A549 (cell line): Measurements from ENCODE around the gene ABCB11. TPM values are rescaled to one million over a fixed set of nuclear protein-coding genes. Genes with fewer than 3 reads are reported as not detected.

ENCODE experiments used
- ATAC-seq, 2 experiments: fragments of 200-7000 bp in 1 of 2; fragments of >200 bp in 1 of 2; cut with Nextera tagmentation in 1 of 2; cut with Tn5 transposase in 1 of 2; 3 replicates each; pipeline versions ENCODE4 v1.8.0 to v1.9.1; 2018 to 2020; ENCODE audit warnings: mild to moderate bottlenecking in 1 of 2, moderate library complexity in 1 of 2
- CTCF ChIA-PET: fragments of 300-600 bp; sonication (Branson Sonifier 250); formaldehyde crosslinking; extraction: SDS; loops from one replicate; lab custom pipeline; 2021; ENCODE audit warnings: antibody characterized with exemption, inconsistent platforms; lab: Yijun Ruan, JAX
- POLR2A ChIA-PET: fragments of 350-600 bp; formaldehyde crosslinking; extraction: SDS; loops from one replicate; lab custom pipeline; 2021; ENCODE audit warnings: antibody characterized with exemption, inconsistent platforms; lab: Yijun Ruan, JAX
- DNase-seq, 2 experiments: peaks; one replicate each; pipeline versions ENCODE4 v3.0.0 to v3.0.0-alpha.2; 2011 to 2016; ENCODE audit warnings: low read depth in 1 of 2, low spot score in 1 of 2
- FAIRE-seq: peaks from 2 replicates; lab custom pipeline; 2011; peaks lifted over from hg19 to GRCh38; lab: Jason Lieb, UNC
- H3K27ac ChIP-seq, 2 experiments: fragments of >200 bp; sonication (Bioruptor Twin); formaldehyde crosslinking; 3 replicates each; pipeline ENCODE4 v1.5.1; 2016 to 2017
- H3K4me1 ChIP-seq: fragments of >200 bp; sonication (Bioruptor Twin); formaldehyde crosslinking; 3 replicates; pipeline ENCODE4 v1.6.1; 2016
- H3K4me2 ChIP-seq: fragments of >200 bp; sonication (Bioruptor Twin); formaldehyde crosslinking; 3 replicates; pipeline ENCODE4 v1.6.1; 2016
- H3K4me3 ChIP-seq: fragments of >200 bp; sonication (Bioruptor Twin); formaldehyde crosslinking; 3 replicates; pipeline ENCODE4 v1.5.1; 2016
- H3K9me3 ChIP-seq: fragments of >200 bp; sonication (Bioruptor Twin); formaldehyde crosslinking; 3 replicates; pipeline ENCODE4 v1.6.1; 2016
- EHF ChIP-seq: fragments of 250-450 bp; sonication (Bioruptor Pico); IDR thresholded peaks from 2 replicates; pipeline ENCODE4 v1.5.0; 2020; ENCODE audit warnings: mild to moderate bottlenecking
- FOSL2 ChIP-seq, 2 experiments: fragments of 450-650 bp in 1 of 2; fragments of >200 bp in 1 of 2; sonication (Bioruptor Twin) in 1 of 2; formaldehyde crosslinking; IDR thresholded peaks; 2 replicates each; pipeline versions ENCODE4 v1.5.0 to v1.6.1; 2016 to 2020; ENCODE audit warnings: mild to moderate bottlenecking in 1 of 2, moderate library complexity in 1 of 2
- FOXS1 ChIP-seq: fragments of 250-450 bp; sonication (Bioruptor Pico); IDR thresholded peaks from 2 replicates; pipeline ENCODE4 v1.5.0; 2020; ENCODE audit warnings: mild to moderate bottlenecking, moderate library complexity
- HDAC2 ChIP-seq: fragments of 200-600 bp; sonication (generic); IDR thresholded peaks from 2 replicates; pipeline ENCODE4 v1.6.1; 2016
- HOXA7 ChIP-seq: fragments of 250-450 bp; sonication (Bioruptor Pico); IDR thresholded peaks from 2 replicates; pipeline ENCODE4 v1.5.0; 2020; ENCODE audit warnings: mild to moderate bottlenecking, moderate library complexity
- HOXB13 ChIP-seq: fragments of 250-450 bp; sonication (Bioruptor Pico); IDR thresholded peaks from 2 replicates; pipeline ENCODE4 v1.5.0; 2020; ENCODE audit warnings: low read depth, mild to moderate bottlenecking, moderate library complexity
- HOXB5 ChIP-seq: fragments of 250-450 bp; sonication (Bioruptor Pico); IDR thresholded peaks from 2 replicates; pipeline ENCODE4 v1.5.0; 2020; ENCODE audit warnings: mild to moderate bottlenecking, moderate library complexity
- JUN ChIP-seq, 2 experiments: fragments of >200 bp; sonication (Bioruptor Twin); formaldehyde crosslinking; IDR thresholded peaks; 2 replicates in 1 of 2; 3 replicates in 1 of 2; pipeline ENCODE4 v1.6.1; 2016 to 2017
- JUNB ChIP-seq: fragments of >200 bp; sonication (Bioruptor Twin); formaldehyde crosslinking; IDR thresholded peaks from 2 replicates; pipeline ENCODE4 v1.6.1; 2016
- KDM5A ChIP-seq: fragments of 200-600 bp; sonication (generic); IDR thresholded peaks from 2 replicates; pipeline ENCODE4 v1.6.1; 2016; ENCODE audit warnings: antibody characterized with exemption, mild to moderate bottlenecking
- MAFK ChIP-seq: fragments of 450-650 bp; IDR thresholded peaks from 2 replicates; pipeline ENCODE4 v1.6.1; 2014; ENCODE audit not compliant: partially characterized antibody
- NPAS2 ChIP-seq: fragments of 250-450 bp; sonication (Bioruptor Pico); IDR thresholded peaks from 2 replicates; pipeline ENCODE4 v1.8.0; 2022; ENCODE audit warnings: mild to moderate bottlenecking, moderate library complexity, borderline replicate concordance
- RNF2 ChIP-seq: fragments of 200-600 bp; sonication (generic); IDR thresholded peaks from 2 replicates; pipeline ENCODE4 v1.6.1; 2016; ENCODE audit warnings: low read depth, mild to moderate bottlenecking, antibody characterized with exemption, moderate library complexity, borderline replicate concordance
- TFCP2L1 ChIP-seq: fragments of 250-450 bp; sonication (Bioruptor Pico); IDR thresholded peaks from 2 replicates; pipeline ENCODE4 v1.5.0; 2021; ENCODE audit warnings: mild to moderate bottlenecking
- TP53 ChIP-seq: fragments of 250-450 bp; sonication (Bioruptor Pico); IDR thresholded peaks from 2 replicates; pipeline ENCODE4 v1.5.0; 2021; ENCODE audit warnings: mild to moderate bottlenecking, moderate library complexity
- WGBS: methylation state at CpG from one replicate; pipeline ENCODE4 v1.1.6; 2017; ENCODE audit errors: missing lambda C conversion rate; 5-methylcytosine and 5-hydroxymethylcytosine counted together
- polyA plus RNA-seq, 4 experiments: library from polyadenylated mRNA; depleted of rRNA in 3 of 4; stranded (reverse); fragments of >200 nt; fragmentation: RNase III in 1 of 4; extraction: RNeasy Plus Mini Kit Qiagen cat#74134 plus additional on column Dnase treatment in 1 of 4; gene quantifications; 2 replicates in 3 of 4; 3 replicates in 1 of 4; pipeline ENCODE4 v1.2.3, GENCODE V29; 2011 to 2017
- TF ChIP-seq, protein P1 (sequence below): IDR thresholded peaks from 2 replicates; pipeline ENCODE4 v1.6.1; 2012
- TF ChIP-seq, protein P2 (sequence below): fragments of 150-350 bp; IDR thresholded peaks from 2 replicates; pipeline ENCODE4 v1.6.1; 2014; ENCODE audit warnings: low read depth, mild to moderate bottlenecking, low read length
- TF ChIP-seq, protein P3 (sequence below): fragments of >200 bp; sonication (Bioruptor Twin); formaldehyde crosslinking; IDR thresholded peaks from 3 replicates; pipeline ENCODE4 v1.5.1; 2016
- TF ChIP-seq, protein P4 (sequence below): IDR thresholded peaks from 2 replicates; pipeline ENCODE4 v1.6.1; 2012; ENCODE audit warnings: low read depth, borderline replicate concordance
- TF ChIP-seq, protein P5 (sequence below): fragments of 250-450 bp; sonication (Bioruptor Pico); IDR thresholded peaks from 2 replicates; pipeline ENCODE4 v1.5.0; 2020; ENCODE audit warnings: low read depth, mild to moderate bottlenecking, moderate library complexity
- TF ChIP-seq, protein P6 (sequence below): fragments of >200 bp; sonication (Bioruptor Twin); formaldehyde crosslinking; IDR thresholded peaks from 2 replicates; pipeline ENCODE4 v1.6.1; 2016
- TF ChIP-seq, protein P7 (sequence below): fragments of 200-600 bp; sonication (generic); IDR thresholded peaks from 2 replicates; pipeline ENCODE4 v1.6.1; 2016; ENCODE audit warnings: antibody characterized with exemption, mild to moderate bottlenecking, moderate library complexity
- TF ChIP-seq, protein P8 (sequence below): IDR thresholded peaks from 2 replicates; pipeline ENCODE4 v1.6.1; 2012
- TF ChIP-seq, protein P9 (sequence below): fragments of 250-450 bp; sonication (Bioruptor Pico); IDR thresholded peaks from 2 replicates; pipeline ENCODE4 v1.5.0; 2021; ENCODE audit warnings: mild to moderate bottlenecking, moderate library complexity, borderline replicate concordance

Gene ABCB11
- polyA plus RNA-seq, 2 of the 4 experiments (the other 2 are of a cell fraction): not detected

DNA sequence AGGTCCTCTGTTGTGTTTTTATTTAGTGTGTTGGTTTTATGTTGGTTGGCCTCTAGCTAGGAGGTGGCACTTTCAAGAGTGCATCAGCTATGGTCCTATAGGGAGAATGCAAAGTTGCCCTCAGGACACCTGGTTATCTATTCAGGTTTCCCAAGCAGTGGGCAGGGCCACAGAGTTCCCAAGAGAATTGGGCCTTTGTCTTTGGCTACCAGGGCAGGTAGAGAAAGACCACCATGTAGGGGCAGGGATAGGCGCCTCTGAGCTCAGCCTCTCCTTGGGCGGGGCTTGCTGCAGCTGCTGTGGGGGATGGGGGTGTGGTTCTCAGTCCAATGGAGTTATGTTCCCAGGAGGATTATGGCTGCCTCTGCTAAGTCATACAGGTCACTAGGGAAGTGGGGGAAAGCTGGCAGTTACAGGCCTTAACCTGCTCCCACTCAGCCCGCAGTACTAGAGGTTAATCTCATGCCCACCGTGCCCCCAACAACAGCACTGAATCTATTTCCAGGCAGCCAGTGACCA is 26.0 kb downstream of the ABCB11 start:
- CTCF ChIA-PET: interaction anchor here (0.6 kb wide), 1 partner anchor 126 kb away, joined by 3 read pairs; no protein-coding TSS in a partner anchor
- WGBS: 70% methylated on average over 3 of the region's 4 CpGs
- TF ChIP-seq, protein P1, sequence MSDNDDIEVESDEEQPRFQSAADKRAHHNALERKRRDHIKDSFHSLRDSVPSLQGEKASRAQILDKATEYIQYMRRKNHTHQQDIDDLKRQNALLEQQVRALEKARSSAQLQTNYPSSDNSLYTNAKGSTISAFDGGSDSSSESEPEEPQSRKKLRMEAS: no peak
- no peak for TF ChIP-seq TP53 (CRISPR knock-in tag)
- no peak for TF ChIP-seq HOXA7 (CRISPR knock-in tag)
- no peak for TF ChIP-seq HDAC2
- TF ChIP-seq KDM5A: no peak
- TF ChIP-seq NPAS2 (CRISPR knock-in tag): no peak
- TF ChIP-seq, protein P2, sequence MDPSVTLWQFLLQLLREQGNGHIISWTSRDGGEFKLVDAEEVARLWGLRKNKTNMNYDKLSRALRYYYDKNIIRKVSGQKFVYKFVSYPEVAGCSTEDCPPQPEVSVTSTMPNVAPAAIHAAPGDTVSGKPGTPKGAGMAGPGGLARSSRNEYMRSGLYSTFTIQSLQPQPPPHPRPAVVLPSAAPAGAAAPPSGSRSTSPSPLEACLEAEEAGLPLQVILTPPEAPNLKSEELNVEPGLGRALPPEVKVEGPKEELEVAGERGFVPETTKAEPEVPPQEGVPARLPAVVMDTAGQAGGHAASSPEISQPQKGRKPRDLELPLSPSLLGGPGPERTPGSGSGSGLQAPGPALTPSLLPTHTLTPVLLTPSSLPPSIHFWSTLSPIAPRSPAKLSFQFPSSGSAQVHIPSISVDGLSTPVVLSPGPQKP: no peak
- no peak for TF ChIP-seq RNF2
- TF ChIP-seq, protein P3, sequence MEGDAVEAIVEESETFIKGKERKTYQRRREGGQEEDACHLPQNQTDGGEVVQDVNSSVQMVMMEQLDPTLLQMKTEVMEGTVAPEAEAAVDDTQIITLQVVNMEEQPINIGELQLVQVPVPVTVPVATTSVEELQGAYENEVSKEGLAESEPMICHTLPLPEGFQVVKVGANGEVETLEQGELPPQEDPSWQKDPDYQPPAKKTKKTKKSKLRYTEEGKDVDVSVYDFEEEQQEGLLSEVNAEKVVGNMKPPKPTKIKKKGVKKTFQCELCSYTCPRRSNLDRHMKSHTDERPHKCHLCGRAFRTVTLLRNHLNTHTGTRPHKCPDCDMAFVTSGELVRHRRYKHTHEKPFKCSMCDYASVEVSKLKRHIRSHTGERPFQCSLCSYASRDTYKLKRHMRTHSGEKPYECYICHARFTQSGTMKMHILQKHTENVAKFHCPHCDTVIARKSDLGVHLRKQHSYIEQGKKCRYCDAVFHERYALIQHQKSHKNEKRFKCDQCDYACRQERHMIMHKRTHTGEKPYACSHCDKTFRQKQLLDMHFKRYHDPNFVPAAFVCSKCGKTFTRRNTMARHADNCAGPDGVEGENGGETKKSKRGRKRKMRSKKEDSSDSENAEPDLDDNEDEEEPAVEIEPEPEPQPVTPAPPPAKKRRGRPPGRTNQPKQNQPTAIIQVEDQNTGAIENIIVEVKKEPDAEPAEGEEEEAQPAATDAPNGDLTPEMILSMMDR: no peak
- TF ChIP-seq, protein P4, sequence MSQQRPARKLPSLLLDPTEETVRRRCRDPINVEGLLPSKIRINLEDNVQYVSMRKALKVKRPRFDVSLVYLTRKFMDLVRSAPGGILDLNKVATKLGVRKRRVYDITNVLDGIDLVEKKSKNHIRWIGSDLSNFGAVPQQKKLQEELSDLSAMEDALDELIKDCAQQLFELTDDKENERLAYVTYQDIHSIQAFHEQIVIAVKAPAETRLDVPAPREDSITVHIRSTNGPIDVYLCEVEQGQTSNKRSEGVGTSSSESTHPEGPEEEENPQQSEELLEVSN: no peak
- TF ChIP-seq, protein P5, sequence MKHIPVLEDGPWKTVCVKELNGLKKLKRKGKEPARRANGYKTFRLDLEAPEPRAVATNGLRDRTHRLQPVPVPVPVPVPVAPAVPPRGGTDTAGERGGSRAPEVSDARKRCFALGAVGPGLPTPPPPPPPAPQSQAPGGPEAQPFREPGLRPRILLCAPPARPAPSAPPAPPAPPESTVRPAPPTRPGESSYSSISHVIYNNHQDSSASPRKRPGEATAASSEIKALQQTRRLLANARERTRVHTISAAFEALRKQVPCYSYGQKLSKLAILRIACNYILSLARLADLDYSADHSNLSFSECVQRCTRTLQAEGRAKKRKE (CRISPR knock-in tag): no peak
- no peak for TF ChIP-seq FOXS1 (CRISPR knock-in tag)
- TF ChIP-seq, protein P6, sequence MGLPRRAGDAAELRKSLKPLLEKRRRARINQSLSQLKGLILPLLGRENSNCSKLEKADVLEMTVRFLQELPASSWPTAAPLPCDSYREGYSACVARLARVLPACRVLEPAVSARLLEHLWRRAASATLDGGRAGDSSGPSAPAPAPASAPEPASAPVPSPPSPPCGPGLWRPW: no peak
- ATAC-seq: no peak
- Histone ChIP-seq H3K4me1 (peaks cover 2% of the 10 kb centered on the region; the same call in 2 of the 3 replicates), H3K27ac (no peak overlapping the region), H3K4me2 (no peak overlapping the region), H3K9me3 (no peaks in the 10 kb centered on the region), H3K4me3 (no peak overlapping the region)
- no peak for FAIRE-seq
- DNase-seq: no peak
- POLR2A ChIA-PET: no interaction called here

DNA sequence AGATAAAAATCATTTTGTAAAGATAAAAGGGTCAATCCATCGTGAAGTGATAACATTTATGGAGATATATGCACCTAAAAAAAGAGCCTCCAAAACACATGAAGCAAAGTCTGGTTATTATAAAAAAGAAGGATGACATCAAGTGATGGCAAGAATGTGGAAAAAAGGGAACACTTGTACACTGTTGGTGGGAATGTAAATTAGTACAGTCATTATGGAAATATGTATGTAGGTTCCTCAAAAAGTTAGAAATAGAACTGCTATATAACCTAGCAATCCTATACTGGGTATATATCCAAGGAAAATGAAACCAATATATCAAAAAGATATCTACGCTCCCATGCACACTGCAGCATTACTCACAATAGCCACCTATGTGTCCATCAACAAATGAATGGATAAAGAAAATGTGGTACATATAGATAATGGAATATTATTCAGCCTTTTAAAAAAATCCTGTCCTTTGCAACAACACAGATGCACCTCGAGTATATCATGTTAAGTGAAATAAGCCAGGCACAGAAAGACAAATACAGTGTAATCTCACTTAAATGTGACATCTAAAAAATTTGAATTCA is 28.9 kb downstream of the ABCB11 start:
- Histone ChIP-seq H3K4me1 (peaks cover 8% of the 10 kb centered on the region; the same call in 2 of the 3 replicates), H3K27ac (no peak overlapping the region), H3K4me3 (no peak overlapping the region), H3K9me3 (no peaks in the 10 kb centered on the region), H3K4me2 (no peak overlapping the region)
- WGBS: 78% methylated on average over 3 of the region's 3 CpGs
- DNase-seq (no peak), ATAC-seq (no peak), FAIRE-seq (no peak)
- ChIA-PET POLR2A (no interaction called here), CTCF (no interaction called here)
- TF ChIP-seq, protein P7, sequence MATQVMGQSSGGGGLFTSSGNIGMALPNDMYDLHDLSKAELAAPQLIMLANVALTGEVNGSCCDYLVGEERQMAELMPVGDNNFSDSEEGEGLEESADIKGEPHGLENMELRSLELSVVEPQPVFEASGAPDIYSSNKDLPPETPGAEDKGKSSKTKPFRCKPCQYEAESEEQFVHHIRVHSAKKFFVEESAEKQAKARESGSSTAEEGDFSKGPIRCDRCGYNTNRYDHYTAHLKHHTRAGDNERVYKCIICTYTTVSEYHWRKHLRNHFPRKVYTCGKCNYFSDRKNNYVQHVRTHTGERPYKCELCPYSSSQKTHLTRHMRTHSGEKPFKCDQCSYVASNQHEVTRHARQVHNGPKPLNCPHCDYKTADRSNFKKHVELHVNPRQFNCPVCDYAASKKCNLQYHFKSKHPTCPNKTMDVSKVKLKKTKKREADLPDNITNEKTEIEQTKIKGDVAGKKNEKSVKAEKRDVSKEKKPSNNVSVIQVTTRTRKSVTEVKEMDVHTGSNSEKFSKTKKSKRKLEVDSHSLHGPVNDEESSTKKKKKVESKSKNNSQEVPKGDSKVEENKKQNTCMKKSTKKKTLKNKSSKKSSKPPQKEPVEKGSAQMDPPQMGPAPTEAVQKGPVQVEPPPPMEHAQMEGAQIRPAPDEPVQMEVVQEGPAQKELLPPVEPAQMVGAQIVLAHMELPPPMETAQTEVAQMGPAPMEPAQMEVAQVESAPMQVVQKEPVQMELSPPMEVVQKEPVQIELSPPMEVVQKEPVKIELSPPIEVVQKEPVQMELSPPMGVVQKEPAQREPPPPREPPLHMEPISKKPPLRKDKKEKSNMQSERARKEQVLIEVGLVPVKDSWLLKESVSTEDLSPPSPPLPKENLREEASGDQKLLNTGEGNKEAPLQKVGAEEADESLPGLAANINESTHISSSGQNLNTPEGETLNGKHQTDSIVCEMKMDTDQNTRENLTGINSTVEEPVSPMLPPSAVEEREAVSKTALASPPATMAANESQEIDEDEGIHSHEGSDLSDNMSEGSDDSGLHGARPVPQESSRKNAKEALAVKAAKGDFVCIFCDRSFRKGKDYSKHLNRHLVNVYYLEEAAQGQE: no peak
- no peak for TF ChIP-seq JUN (IDR thresholded peaks at IDR 0.05)
- no peak for TF ChIP-seq JUNB
- no peak for TF ChIP-seq EHF (CRISPR knock-in tag)
- TF ChIP-seq HOXB13 (CRISPR knock-in tag): no peak
- TF ChIP-seq, protein P8, sequence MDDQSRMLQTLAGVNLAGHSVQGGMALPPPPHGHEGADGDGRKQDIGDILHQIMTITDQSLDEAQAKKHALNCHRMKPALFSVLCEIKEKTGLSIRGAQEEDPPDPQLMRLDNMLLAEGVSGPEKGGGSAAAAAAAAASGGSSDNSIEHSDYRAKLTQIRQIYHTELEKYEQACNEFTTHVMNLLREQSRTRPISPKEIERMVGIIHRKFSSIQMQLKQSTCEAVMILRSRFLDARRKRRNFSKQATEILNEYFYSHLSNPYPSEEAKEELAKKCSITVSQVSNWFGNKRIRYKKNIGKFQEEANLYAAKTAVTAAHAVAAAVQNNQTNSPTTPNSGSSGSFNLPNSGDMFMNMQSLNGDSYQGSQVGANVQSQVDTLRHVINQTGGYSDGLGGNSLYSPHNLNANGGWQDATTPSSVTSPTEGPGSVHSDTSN: no peak
- TF ChIP-seq, protein P9, sequence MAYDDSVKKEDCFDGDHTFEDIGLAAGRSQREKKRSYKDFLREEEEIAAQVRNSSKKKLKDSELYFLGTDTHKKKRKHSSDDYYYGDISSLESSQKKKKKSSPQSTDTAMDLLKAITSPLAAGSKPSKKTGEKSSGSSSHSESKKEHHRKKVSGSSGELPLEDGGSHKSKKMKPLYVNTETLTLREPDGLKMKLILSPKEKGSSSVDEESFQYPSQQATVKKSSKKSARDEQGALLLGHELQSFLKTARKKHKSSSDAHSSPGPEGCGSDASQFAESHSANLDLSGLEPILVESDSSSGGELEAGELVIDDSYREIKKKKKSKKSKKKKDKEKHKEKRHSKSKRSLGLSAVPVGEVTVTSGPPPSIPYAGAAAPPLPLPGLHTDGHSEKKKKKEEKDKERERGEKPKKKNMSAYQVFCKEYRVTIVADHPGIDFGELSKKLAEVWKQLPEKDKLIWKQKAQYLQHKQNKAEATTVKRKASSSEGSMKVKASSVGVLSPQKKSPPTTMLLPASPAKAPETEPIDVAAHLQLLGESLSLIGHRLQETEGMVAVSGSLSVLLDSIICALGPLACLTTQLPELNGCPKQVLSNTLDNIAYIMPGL (CRISPR knock-in tag): no peak
- TF ChIP-seq HOXB5 (CRISPR knock-in tag): no peak
- no peak for TF ChIP-seq FOSL2 (IDR thresholded peaks at IDR 0.05)
- TF ChIP-seq FOSL2 (CRISPR knock-in tag; IDR thresholded peaks at IDR 0.05): no peak
- no peak for TF ChIP-seq TFCP2L1 (CRISPR knock-in tag)
- no peak for TF ChIP-seq FOXS1 (CRISPR knock-in tag)
- no peak for TF ChIP-seq MAFK
